ENCODE data around the gene PSENEN. TPM values are rescaled to one million over a fixed set of nuclear protein-coding genes. Genes with fewer than 3 reads are reported as not detected.

Gene PSENEN
- total and polyA plus RNA-seq, 9 of the 15 experiments (the other 6 are each of a cell fraction or from before 2014, with no cell fraction given): 34.5 to 299 (median 61.1) TPM

DNA sequence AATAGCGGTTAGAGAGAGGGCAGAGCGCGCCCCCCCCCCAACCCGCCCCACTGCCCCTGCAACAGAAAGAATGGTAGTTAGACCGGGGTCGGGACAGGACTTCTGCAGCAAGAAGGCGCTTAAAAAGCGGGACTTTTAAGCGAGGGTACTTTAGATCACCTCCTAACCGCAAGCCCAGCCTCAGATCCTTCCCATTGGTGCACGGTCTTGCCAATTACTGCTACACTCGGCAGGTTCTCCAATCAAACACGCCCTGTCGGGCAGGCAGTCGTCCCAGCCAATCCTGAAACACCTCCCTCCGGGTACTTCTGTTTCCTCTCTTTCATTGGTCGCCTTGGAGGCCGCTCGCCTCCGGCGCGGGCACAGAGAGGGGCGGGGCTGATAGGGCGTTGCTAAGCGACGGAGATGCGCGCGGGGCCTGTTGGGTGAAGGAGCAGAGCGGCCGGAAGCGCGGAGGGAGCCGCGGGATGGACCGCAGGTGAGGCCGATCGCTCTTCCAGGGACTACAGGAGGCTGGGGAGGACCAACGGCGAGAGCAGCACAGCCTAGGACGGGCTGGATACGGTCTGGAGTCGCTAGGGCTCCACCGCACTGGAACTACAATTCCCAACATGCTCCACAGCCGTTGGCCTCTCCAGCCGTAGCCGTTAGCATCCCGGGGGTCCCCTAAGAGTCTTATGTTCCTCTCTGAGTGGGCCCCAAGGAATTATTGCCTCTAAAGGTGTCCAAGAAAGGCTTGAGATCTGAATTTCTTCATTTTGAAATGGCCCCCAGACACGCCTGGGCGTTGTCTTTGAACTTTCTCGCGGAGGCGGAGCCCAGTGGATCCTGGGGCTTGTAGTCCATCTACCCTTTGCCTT is 12.5 kb downstream of the PSENEN start, which contains the start of gene PROSER3 (continued):
- TF ChIP-seq EP400 (IDR thresholded peaks at IDR 0.05) (peak; percentile 72), KLF16 (IDR thresholded peaks at IDR 0.05) (no peak), HLTF (IDR thresholded peaks at IDR 0.05) (no peak), SRSF9 (IDR thresholded peaks at IDR 0.05; ENCODE audit: borderline replicate concordance, low read depth, low read length) (no peak), ETS2 (tag; IDR thresholded peaks at IDR 0.05; ENCODE audit: borderline replicate concordance, poor library complexity, severe bottlenecking) (no peak), ZNF695 (CRISPR knock-in tag; IDR thresholded peaks at IDR 0.05) (peak; percentile 85; the same call in 1 of the 2 replicates), MTA3 (IDR thresholded peaks at IDR 0.05; ENCODE audit: borderline replicate concordance) (0 out of 2 replicates have a peak, but pooled peaks have one; percentile 59), RBBP5 (IDR thresholded peaks at IDR 0.05; ENCODE audit: borderline replicate concordance, insufficient read depth, low read length, poor library complexity, severe bottlenecking) (peak; percentile 95), RCOR1 (IDR thresholded peaks at IDR 0.05; ENCODE audit: borderline replicate concordance in 1 of 2, low read depth in 2 of 2, low read length in 2 of 2) (peak in 1 of 2 experiments; percentile 46; a peak in 2 of 4 replicates), SLC30A9 (CRISPR knock-in tag; IDR thresholded peaks at IDR 0.05) (no peak), CHCHD3 (CRISPR knock-in tag; IDR thresholded peaks at IDR 0.05) (no peak), MBD2 (IDR thresholded peaks at IDR 0.05; ENCODE audit: borderline replicate concordance, low read depth) (peak; percentile 99), PHF20 (IDR thresholded peaks at IDR 0.05; ENCODE audit: partially characterized antibody) (no peak), RBM22 (IDR thresholded peaks at IDR 0.05; ENCODE audit: low read depth, low read length, poor library complexity, severe bottlenecking) (peak; percentile 74), MYNN (IDR thresholded peaks at IDR 0.05) (peak; percentile 97), MYNN (CRISPR knock-in tag; IDR thresholded peaks at IDR 0.05) (no peak)
- TF ChIP-seq, protein P1, sequence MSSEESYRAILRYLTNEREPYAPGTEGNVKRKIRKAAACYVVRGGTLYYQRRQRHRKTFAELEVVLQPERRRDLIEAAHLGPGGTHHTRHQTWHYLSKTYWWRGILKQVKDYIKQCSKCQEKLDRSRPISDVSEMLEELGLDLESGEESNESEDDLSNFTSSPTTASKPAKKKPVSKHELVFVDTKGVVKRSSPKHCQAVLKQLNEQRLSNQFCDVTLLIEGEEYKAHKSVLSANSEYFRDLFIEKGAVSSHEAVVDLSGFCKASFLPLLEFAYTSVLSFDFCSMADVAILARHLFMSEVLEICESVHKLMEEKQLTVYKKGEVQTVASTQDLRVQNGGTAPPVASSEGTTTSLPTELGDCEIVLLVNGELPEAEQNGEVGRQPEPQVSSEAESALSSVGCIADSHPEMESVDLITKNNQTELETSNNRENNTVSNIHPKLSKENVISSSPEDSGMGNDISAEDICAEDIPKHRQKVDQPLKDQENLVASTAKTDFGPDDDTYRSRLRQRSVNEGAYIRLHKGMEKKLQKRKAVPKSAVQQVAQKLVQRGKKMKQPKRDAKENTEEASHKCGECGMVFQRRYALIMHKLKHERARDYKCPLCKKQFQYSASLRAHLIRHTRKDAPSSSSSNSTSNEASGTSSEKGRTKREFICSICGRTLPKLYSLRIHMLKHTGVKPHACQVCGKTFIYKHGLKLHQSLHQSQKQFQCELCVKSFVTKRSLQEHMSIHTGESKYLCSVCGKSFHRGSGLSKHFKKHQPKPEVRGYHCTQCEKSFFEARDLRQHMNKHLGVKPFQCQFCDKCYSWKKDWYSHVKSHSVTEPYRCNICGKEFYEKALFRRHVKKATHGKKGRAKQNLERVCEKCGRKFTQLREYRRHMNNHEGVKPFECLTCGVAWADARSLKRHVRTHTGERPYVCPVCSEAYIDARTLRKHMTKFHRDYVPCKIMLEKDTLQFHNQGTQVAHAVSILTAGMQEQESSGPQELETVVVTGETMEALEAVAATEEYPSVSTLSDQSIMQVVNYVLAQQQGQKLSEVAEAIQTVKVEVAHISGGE (CRISPR knock-in tag; IDR thresholded peaks at IDR 0.05): peak in 2 of 3 experiments; percentile 64 to 83; a peak in 5 of 6 replicates
- TF ChIP-seq, protein P2, sequence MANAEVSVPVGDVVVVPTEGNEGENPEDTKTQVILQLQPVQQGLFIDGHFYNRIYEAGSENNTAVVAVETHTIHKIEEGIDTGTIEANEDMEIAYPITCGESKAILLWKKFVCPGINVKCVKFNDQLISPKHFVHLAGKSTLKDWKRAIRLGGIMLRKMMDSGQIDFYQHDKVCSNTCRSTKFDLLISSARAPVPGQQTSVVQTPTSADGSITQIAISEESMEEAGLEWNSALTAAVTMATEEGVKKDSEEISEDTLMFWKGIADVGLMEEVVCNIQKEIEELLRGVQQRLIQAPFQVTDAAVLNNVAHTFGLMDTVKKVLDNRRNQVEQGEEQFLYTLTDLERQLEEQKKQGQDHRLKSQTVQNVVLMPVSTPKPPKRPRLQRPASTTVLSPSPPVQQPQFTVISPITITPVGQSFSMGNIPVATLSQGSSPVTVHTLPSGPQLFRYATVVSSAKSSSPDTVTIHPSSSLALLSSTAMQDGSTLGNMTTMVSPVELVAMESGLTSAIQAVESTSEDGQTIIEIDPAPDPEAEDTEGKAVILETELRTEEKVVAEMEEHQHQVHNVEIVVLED (CRISPR knock-in tag; IDR thresholded peaks at IDR 0.05): peak; percentile 41
- TF ChIP-seq, protein P3, sequence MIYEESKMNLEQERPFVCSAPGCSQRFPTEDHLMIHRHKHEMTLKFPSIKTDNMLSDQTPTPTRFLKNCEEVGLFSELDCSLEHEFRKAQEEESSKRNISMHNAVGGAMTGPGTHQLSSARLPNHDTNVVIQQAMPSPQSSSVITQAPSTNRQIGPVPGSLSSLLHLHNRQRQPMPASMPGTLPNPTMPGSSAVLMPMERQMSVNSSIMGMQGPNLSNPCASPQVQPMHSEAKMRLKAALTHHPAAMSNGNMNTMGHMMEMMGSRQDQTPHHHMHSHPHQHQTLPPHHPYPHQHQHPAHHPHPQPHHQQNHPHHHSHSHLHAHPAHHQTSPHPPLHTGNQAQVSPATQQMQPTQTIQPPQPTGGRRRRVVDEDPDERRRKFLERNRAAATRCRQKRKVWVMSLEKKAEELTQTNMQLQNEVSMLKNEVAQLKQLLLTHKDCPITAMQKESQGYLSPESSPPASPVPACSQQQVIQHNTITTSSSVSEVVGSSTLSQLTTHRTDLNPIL (CRISPR knock-in tag; IDR thresholded peaks at IDR 0.05): no peak
- TF ChIP-seq, protein P4, sequence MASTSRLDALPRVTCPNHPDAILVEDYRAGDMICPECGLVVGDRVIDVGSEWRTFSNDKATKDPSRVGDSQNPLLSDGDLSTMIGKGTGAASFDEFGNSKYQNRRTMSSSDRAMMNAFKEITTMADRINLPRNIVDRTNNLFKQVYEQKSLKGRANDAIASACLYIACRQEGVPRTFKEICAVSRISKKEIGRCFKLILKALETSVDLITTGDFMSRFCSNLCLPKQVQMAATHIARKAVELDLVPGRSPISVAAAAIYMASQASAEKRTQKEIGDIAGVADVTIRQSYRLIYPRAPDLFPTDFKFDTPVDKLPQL (IDR thresholded peaks at IDR 0.05; ENCODE audit: extremely low read depth, insufficient read length): no peak
